ENCODE results near the gene CLCN7.

DNA sequence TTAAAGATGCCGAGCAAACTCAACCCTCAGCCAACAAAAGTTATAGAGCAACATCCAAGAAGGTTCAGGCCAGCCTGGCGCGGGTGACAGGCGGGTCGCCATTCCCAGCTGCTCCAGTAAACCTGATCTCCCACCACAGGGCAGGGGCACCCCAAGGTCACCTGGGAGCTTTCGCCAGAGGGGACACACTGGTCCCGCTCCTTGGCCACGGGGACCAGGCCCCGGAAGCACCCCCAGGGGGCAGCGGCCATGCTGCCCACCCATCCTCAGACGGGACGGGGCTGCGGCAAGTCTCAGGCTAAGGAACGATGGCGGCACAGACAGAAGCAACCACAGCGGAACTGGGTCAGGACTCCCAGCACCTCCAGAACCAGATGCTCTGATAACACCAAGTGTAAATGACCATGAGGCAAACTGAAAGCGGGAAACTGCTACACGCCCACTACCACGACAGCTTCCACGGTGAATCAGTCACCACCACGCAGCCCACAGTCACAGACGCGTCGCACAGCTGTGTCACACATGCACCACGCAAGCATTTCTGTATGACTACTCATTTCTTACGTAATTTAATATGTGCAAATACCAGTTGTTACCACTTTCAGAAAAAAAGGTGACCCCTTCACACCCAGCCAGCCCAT lies 16.4 kb downstream of the CLCN7 start:
- TF ChIP-seq CTCF (IDR thresholded peaks at IDR 0.05): no peak
- no peak for TF ChIP-seq POLR2AphosphoS5 (IDR thresholded peaks at IDR 0.05)
- no peak for TF ChIP-seq EP300 (IDR thresholded peaks at IDR 0.05)
- TF ChIP-seq POLR2A (IDR thresholded peaks at IDR 0.05): no peak

Measured in gastroesophageal sphincter (tissue), 3 donors.